ENCODE data around the gene FAAP20. TPM values are rescaled to one million over a fixed set of nuclear protein-coding genes. Genes with fewer than 3 reads are reported as not detected.

FAAP20 gene
- total and polyA plus RNA-seq, 9 of the 15 experiments (the other 6 are each of a cell fraction or from before 2014, with no cell fraction given), result 0.58 to 143 (median 9.9) TPM

GRCh38 chr1:2232916-2233438 lies 38.4 kb upstream of the FAAP20 start:
- Histone ChIP-seq H3K4me3 (peak overlapping the region; percentile 53; the same call in 1 of the 2 replicates), H3K9me1 (ENCODE audit: control insufficient read depth, insufficient read depth, low read length) (peaks cover 36% of the 10 kb centered on the region), H3K27ac (ENCODE audit: extremely low read depth, low read depth, low read length) (peak overlapping the region; percentile 66; the same call in 2 of the 3 replicates), H3K4me2 (ENCODE audit: insufficient read depth, low read length) (peak overlapping the region; percentile 96), H4K20me1 (replicated peaks; ENCODE audit: control insufficient read depth, insufficient read depth, low read length) (peaks cover 87% of the 10 kb centered on the region), H2AFZ (ENCODE audit: low read depth, low read length) (no peak overlapping the region), H3K4me1 (replicated peaks in 1 of 2; ENCODE audit: control insufficient read depth in 2 of 2, insufficient read depth in 2 of 2, low read length in 2 of 2) (peaks cover 36 to 90% of the 10 kb centered on the region in 2 experiments), H3K36me3 (ENCODE audit: control insufficient read depth, insufficient read depth, low read length) (peaks cover 24% of the 10 kb centered on the region; the same call in 2 of the 3 replicates), H3K79me2 (ENCODE audit: control insufficient read depth, insufficient read depth, low read length) (peaks cover 93% of the 10 kb centered on the region), H3K9ac (ENCODE audit: insufficient read depth in 1 of 2, low read depth in 2 of 2, low read length in 2 of 2) (peak overlapping the region; percentile 30 to 86; a peak in 3 of 4 replicates), H3K27me3 (ENCODE audit: control insufficient read depth in 2 of 2, insufficient read depth in 2 of 2, low read length in 2 of 2) (no peaks in the 10 kb centered on the region), H3K9me3 (replicated peaks; ENCODE audit: control insufficient read depth, insufficient read depth, low read depth, low read length) (no peaks in the 10 kb centered on the region)
- peak; percentile 7 for ATAC-seq
- intact Hi-C loops (cut with micrococcal nuclease), result no loop called here
- 12% methylated on average over 19 of the region's 23 CpGs for whole genome bisulfite sequencing (ENCODE audit: insufficient coverage, low coverage, missing lambda C conversion rate)
- ChIA-PET CTCF (ENCODE audit: low intra/inter-chr PET ratio) (no interaction called here), POLR2A (interaction anchor here (0.6 to 1.9 kb wide), 7 partner anchors 8 to 310 kb away, joined by 3 to 5 read pairs (median 3); no protein-coding TSS in a partner anchor)
- in situ Hi-C loops (cut with MboI), result loop anchor here (5.0 kb wide), 1 partner anchor 36 kb away; no protein-coding TSS in a partner anchor
- no TSS peak for BruUV-seq (replicated peaks)
- peak in 2 of 4 experiments; percentile 47 to 75 for DNase-seq (ENCODE audit: extremely low read depth in 1 of 4, low spot score in 3 of 4)
- peak; percentile 80 for FAIRE-seq
- TF ChIP-seq PHB2 (IDR thresholded peaks at IDR 0.05; ENCODE audit: low read depth) (no peak), MNT (conservative IDR thresholded peaks at IDR 0.05) (peak in 1 of 2 experiments; percentile 40; a peak in 1 of 4 replicates), VEZF1 (CRISPR knock-in tag; IDR thresholded peaks at IDR 0.05) (peak; percentile 38), NFIC (IDR thresholded peaks at IDR 0.05) (peak; percentile 71), CCAR2 (IDR thresholded peaks at IDR 0.05; ENCODE audit: low read depth, low read length) (no peak), E2F8 (IDR thresholded peaks at IDR 0.05; ENCODE audit: low read depth, partially characterized antibody) (no peak), ZNF197 (CRISPR knock-in tag; IDR thresholded peaks at IDR 0.05; ENCODE audit: low read depth) (no peak), ZNF512 (tag; IDR thresholded peaks at IDR 0.05) (no peak), CREB5 (CRISPR knock-in tag; IDR thresholded peaks at IDR 0.05) (no peak), HCFC1 (IDR thresholded peaks at IDR 0.05; ENCODE audit: low read depth, low read length) (no peak), RBM14 (IDR thresholded peaks at IDR 0.05; ENCODE audit: borderline replicate concordance, insufficient read depth, low read depth, low read length) (no peak), CXXC5 (CRISPR knock-in tag; IDR thresholded peaks at IDR 0.05) (peak; percentile 57)
